HEK293 (cell line): ENCODE results near the gene ZNF117.
A peak's percentile ranks its signal among the peaks of the same experiment; 100 is the strongest.

ENCODE experiments used
- BCL11A ChIP-seq: fragments of 450-650 bp; formaldehyde crosslinking; IDR thresholded peaks from 2 replicates; pipeline ENCODE4 v1.5.1; 2016; ENCODE audit warnings: low read depth, missing biosample characterization, missing genetic modification characterization
- HOXA7 ChIP-seq: sonication (generic); formaldehyde crosslinking; IDR thresholded peaks from 2 replicates; pipeline ENCODE4 v1.8.1; 2022; ENCODE audit warnings: missing genetic modification reagents, borderline replicate concordance
- HOXC10 ChIP-seq: sonication (generic); formaldehyde crosslinking; IDR thresholded peaks from 2 replicates; pipeline ENCODE4 v1.8.1; 2023; ENCODE audit warnings: mild to moderate bottlenecking, missing genetic modification reagents
- SP3 ChIP-seq: fragments of 450-650 bp; formaldehyde crosslinking; IDR thresholded peaks from 2 replicates; pipeline ENCODE4 v1.5.1; 2016; ENCODE audit warnings: missing biosample characterization, missing genetic modification characterization
- WT1 ChIP-seq: fragments of 450-650 bp; formaldehyde crosslinking; IDR thresholded peaks from 2 replicates; pipeline ENCODE4 v1.5.1; 2016; ENCODE audit warnings: missing biosample characterization, missing genetic modification characterization
- ZBTB8A ChIP-seq: fragments of 450-650 bp; formaldehyde crosslinking; IDR thresholded peaks from 2 replicates; pipeline ENCODE4 v1.5.1; 2016; ENCODE audit warnings: missing biosample characterization, missing genetic modification characterization
- ZNF10 ChIP-seq: fragments of 450-650 bp; formaldehyde crosslinking; IDR thresholded peaks from 2 replicates; pipeline ENCODE4 v1.5.1; 2017; ENCODE audit warnings: missing biosample characterization, missing genetic modification characterization
- ZNF133 ChIP-seq: fragments of 450-650 bp; formaldehyde crosslinking; IDR thresholded peaks from 2 replicates; pipeline ENCODE4 v1.5.1; 2016; ENCODE audit warnings: missing biosample characterization, missing genetic modification characterization
- ZNF138 ChIP-seq: fragments of 450-650 bp; formaldehyde crosslinking; IDR thresholded peaks from 2 replicates; pipeline ENCODE4 v1.5.1; 2016; ENCODE audit warnings: missing biosample characterization, missing genetic modification characterization, borderline replicate concordance
- ZNF2 ChIP-seq: fragments of 450-650 bp; formaldehyde crosslinking; IDR thresholded peaks from 2 replicates; pipeline ENCODE4 v1.5.1; 2016; ENCODE audit warnings: missing biosample characterization, missing genetic modification characterization
- ZNF221 ChIP-seq: fragments of 450-650 bp; formaldehyde crosslinking; IDR thresholded peaks from 2 replicates; pipeline ENCODE4 v1.5.1; 2017; ENCODE audit warnings: missing biosample characterization, missing genetic modification characterization, borderline replicate concordance
- ZNF223 ChIP-seq: fragments of 450-650 bp; formaldehyde crosslinking; IDR thresholded peaks from 2 replicates; pipeline ENCODE4 v1.5.1; 2016; ENCODE audit warnings: missing biosample characterization, missing genetic modification characterization
- ZNF335 ChIP-seq: fragments of 450-650 bp; formaldehyde crosslinking; conservative IDR thresholded peaks from 2 replicates; pipeline ENCODE4 v1.5.1; 2016; ENCODE audit warnings: missing biosample characterization, missing genetic modification characterization
- ZNF391 ChIP-seq: fragments of 450-650 bp; formaldehyde crosslinking; IDR thresholded peaks from 2 replicates; pipeline ENCODE4 v1.5.1; 2016; ENCODE audit warnings: low read depth, missing biosample characterization, missing genetic modification characterization, borderline replicate concordance
- ZNF501 ChIP-seq: fragments of 450-650 bp; formaldehyde crosslinking; IDR thresholded peaks from 2 replicates; pipeline ENCODE4 v1.5.1; 2016; ENCODE audit warnings: missing biosample characterization, missing genetic modification characterization
- ZNF521 ChIP-seq: fragments of 450-650 bp; formaldehyde crosslinking; IDR thresholded peaks from 2 replicates; pipeline ENCODE4 v1.5.1; 2017; ENCODE audit warnings: missing biosample characterization, mild to moderate bottlenecking, missing genetic modification characterization
- ZNF664 ChIP-seq: fragments of 450-650 bp; formaldehyde crosslinking; IDR thresholded peaks from 2 replicates; pipeline ENCODE4 v1.5.1; 2016; ENCODE audit warnings: missing biosample characterization, missing genetic modification characterization
- ZNF785 ChIP-seq: fragments of 450-650 bp; formaldehyde crosslinking; IDR thresholded peaks from 2 replicates; pipeline ENCODE4 v1.5.1; 2016; ENCODE audit warnings: missing biosample characterization, missing genetic modification characterization
- ZXDB ChIP-seq: fragments of 450-650 bp; formaldehyde crosslinking; IDR thresholded peaks from 2 replicates; pipeline ENCODE4 v1.5.1; 2016; ENCODE audit warnings: missing biosample characterization, missing genetic modification characterization
- TF ChIP-seq, protein P1 (sequence below): fragments of 450-650 bp; formaldehyde crosslinking; IDR thresholded peaks from 2 replicates; pipeline ENCODE4 v1.5.1; 2016; ENCODE audit warnings: missing biosample characterization, missing genetic modification characterization
- TF ChIP-seq, protein P2 (sequence below): fragments of 450-650 bp; formaldehyde crosslinking; IDR thresholded peaks from 2 replicates; pipeline ENCODE4 v1.5.1; 2017; ENCODE audit warnings: missing biosample characterization, missing genetic modification characterization
- TF ChIP-seq, protein P3 (sequence below): fragments of 450-650 bp; formaldehyde crosslinking; IDR thresholded peaks from 2 replicates; pipeline ENCODE4 v1.5.1; 2016; ENCODE audit warnings: missing biosample characterization, missing genetic modification characterization
- TF ChIP-seq, protein P4 (sequence below): fragments of 450-650 bp; formaldehyde crosslinking; conservative IDR thresholded peaks from 2 replicates; pipeline ENCODE4 v1.5.1; 2016; ENCODE audit warnings: low read depth, missing biosample characterization, missing genetic modification characterization
- TF ChIP-seq, protein P5 (sequence below): fragments of 450-650 bp; formaldehyde crosslinking; IDR thresholded peaks from 2 replicates; pipeline ENCODE4 v1.5.1; 2017; ENCODE audit warnings: missing biosample characterization, missing genetic modification characterization
- TF ChIP-seq, protein P6 (sequence below): fragments of 450-650 bp; formaldehyde crosslinking; optimal IDR thresholded peaks from 2 replicates; pipeline ENCODE3; 2016; ENCODE audit warnings: missing biosample characterization, mild to moderate bottlenecking, missing genetic modification characterization

The ZNF117 gene

DNA sequence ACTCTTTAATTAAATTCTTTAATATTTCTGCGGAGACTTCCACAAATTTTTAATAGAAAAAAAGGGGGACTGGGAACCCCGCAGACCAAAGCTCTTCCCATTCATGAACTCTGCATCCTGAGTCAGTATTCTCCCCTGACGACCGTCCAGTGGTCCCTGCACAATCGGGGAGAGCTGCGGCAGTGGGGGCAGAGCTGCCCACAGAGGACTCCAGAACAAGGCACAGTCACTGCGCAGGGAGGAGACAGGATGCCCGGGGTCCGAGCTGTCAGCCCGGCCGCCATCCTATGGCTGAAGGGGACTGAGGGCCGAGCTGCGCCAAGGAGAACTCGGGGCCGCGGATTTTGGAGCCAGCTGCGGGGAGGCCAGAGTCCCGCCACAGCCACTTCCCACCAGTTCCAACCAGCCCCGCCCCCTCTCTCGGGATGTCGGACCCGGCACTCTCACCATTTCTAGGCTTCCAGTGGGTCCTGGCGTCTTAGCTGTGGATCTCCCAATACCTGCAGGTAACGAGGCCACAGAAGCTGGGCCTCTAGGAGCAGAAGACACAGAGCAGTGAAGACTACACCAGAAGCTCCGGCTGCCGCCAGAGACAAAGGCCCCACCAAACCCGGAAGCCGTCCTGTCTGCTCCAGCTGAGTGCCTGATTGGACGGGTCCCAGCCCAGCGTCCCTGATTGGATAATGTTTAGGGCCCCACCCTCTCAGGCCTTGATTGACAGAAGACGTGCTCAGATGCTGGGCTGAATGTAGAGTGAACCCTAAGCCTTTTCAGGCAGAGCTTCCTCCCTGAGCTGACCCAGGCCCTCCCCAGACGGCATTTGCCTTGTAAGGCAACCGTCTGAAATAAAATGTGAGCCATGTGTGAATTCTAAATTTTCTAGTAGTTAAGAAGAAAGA is 15.5 kb upstream of the ZNF117 start, which contains the start of gene ERV3-1 (continued):
- TF ChIP-seq, protein P1, sequence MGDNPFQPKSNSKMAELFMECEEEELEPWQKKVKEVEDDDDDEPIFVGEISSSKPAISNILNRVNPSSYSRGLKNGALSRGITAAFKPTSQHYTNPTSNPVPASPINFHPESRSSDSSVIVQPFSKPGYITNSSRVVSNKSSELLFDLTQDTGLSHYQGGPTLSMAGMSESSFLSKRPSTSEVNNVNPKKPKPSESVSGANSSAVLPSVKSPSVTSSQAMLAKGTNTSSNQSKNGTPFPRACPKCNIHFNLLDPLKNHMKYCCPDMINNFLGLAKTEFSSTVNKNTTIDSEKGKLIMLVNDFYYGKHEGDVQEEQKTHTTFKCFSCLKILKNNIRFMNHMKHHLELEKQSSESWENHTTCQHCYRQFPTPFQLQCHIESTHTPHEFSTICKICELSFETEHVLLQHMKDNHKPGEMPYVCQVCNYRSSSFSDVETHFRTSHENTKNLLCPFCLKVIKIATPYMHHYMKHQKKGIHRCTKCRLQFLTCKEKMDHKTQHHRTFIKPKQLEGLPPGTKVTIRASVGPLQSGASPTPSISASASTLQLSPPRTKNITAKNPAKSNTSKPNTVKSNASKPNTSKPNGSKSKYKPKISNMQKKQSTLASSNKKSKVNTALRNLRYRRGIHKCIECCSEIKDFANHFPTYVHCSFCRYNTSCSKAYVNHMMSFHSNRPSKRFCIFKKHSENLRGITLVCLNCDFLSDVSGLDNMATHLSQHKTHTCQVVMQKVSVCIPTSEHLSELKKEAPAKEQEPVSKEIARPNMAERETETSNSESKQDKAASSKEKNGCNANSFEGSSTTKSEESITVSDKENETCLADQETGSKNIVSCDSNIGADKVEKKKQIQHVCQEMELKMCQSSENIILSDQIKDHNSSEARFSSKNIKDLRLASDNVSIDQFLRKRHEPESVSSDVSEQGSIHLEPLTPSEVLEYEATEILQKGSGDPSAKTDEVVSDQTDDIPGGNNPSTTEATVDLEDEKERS (tag by site-specific recombination): no peak
- no peak for TF ChIP-seq ZNF138
- TF ChIP-seq ZNF785 (tag by site-specific recombination): no peak
- TF ChIP-seq ZNF133 (tag by site-specific recombination): no peak
- TF ChIP-seq, protein P2, sequence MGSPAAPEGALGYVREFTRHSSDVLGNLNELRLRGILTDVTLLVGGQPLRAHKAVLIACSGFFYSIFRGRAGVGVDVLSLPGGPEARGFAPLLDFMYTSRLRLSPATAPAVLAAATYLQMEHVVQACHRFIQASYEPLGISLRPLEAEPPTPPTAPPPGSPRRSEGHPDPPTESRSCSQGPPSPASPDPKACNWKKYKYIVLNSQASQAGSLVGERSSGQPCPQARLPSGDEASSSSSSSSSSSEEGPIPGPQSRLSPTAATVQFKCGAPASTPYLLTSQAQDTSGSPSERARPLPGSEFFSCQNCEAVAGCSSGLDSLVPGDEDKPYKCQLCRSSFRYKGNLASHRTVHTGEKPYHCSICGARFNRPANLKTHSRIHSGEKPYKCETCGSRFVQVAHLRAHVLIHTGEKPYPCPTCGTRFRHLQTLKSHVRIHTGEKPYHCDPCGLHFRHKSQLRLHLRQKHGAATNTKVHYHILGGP (tag by site-specific recombination): no peak
- TF ChIP-seq SP3: peak; percentile 68
- TF ChIP-seq ZNF2 (tag by site-specific recombination): no peak; the same call in 1 of the 2 replicates
- TF ChIP-seq ZNF10 (tag by site-specific recombination): no peak
- TF ChIP-seq ZNF223 (tag by site-specific recombination): no peak
- no peak for TF ChIP-seq WT1 (tag by site-specific recombination)
- TF ChIP-seq ZNF521 (tag by site-specific recombination): no peak
- no peak for TF ChIP-seq HOXA7 (CRISPR knock-in tag)
- no peak for TF ChIP-seq BCL11A
- no peak for TF ChIP-seq ZNF391 (tag by site-specific recombination)
- TF ChIP-seq, protein P3, sequence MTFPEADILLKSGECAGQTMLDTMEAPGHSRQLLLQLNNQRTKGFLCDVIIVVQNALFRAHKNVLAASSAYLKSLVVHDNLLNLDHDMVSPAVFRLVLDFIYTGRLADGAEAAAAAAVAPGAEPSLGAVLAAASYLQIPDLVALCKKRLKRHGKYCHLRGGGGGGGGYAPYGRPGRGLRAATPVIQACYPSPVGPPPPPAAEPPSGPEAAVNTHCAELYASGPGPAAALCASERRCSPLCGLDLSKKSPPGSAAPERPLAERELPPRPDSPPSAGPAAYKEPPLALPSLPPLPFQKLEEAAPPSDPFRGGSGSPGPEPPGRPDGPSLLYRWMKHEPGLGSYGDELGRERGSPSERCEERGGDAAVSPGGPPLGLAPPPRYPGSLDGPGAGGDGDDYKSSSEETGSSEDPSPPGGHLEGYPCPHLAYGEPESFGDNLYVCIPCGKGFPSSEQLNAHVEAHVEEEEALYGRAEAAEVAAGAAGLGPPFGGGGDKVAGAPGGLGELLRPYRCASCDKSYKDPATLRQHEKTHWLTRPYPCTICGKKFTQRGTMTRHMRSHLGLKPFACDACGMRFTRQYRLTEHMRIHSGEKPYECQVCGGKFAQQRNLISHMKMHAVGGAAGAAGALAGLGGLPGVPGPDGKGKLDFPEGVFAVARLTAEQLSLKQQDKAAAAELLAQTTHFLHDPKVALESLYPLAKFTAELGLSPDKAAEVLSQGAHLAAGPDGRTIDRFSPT: no peak
- TF ChIP-seq ZNF501 (tag by site-specific recombination): peak; percentile 69; the same call in 1 of the 2 replicates
- TF ChIP-seq ZNF335 (tag by site-specific recombination): peak; percentile 62
- 0 out of 2 replicates have a peak, but pooled peaks have one; percentile 48 for TF ChIP-seq ZXDB (tag by site-specific recombination)
- TF ChIP-seq, protein P4, sequence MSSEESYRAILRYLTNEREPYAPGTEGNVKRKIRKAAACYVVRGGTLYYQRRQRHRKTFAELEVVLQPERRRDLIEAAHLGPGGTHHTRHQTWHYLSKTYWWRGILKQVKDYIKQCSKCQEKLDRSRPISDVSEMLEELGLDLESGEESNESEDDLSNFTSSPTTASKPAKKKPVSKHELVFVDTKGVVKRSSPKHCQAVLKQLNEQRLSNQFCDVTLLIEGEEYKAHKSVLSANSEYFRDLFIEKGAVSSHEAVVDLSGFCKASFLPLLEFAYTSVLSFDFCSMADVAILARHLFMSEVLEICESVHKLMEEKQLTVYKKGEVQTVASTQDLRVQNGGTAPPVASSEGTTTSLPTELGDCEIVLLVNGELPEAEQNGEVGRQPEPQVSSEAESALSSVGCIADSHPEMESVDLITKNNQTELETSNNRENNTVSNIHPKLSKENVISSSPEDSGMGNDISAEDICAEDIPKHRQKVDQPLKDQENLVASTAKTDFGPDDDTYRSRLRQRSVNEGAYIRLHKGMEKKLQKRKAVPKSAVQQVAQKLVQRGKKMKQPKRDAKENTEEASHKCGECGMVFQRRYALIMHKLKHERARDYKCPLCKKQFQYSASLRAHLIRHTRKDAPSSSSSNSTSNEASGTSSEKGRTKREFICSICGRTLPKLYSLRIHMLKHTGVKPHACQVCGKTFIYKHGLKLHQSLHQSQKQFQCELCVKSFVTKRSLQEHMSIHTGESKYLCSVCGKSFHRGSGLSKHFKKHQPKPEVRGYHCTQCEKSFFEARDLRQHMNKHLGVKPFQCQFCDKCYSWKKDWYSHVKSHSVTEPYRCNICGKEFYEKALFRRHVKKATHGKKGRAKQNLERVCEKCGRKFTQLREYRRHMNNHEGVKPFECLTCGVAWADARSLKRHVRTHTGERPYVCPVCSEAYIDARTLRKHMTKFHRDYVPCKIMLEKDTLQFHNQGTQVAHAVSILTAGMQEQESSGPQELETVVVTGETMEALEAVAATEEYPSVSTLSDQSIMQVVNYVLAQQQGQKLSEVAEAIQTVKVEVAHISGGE (tag by site-specific recombination): 0 out of 2 replicates have a peak, but pooled peaks have one; percentile 8
- peak; percentile 34; the same call in 1 of the 2 replicates for TF ChIP-seq ZBTB8A
- TF ChIP-seq, protein P5, sequence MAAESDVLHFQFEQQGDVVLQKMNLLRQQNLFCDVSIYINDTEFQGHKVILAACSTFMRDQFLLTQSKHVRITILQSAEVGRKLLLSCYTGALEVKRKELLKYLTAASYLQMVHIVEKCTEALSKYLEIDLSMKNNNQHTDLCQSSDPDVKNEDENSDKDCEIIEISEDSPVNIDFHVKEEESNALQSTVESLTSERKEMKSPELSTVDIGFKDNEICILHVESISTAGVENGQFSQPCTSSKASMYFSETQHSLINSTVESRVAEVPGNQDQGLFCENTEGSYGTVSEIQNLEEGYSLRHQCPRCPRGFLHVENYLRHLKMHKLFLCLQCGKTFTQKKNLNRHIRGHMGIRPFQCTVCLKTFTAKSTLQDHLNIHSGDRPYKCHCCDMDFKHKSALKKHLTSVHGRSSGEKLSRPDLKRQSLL (tag by site-specific recombination): no peak
- TF ChIP-seq ZNF664 (tag by site-specific recombination): no peak
- no peak for TF ChIP-seq HOXC10
- TF ChIP-seq ZNF221 (tag by site-specific recombination): no peak
- TF ChIP-seq, protein P6, sequence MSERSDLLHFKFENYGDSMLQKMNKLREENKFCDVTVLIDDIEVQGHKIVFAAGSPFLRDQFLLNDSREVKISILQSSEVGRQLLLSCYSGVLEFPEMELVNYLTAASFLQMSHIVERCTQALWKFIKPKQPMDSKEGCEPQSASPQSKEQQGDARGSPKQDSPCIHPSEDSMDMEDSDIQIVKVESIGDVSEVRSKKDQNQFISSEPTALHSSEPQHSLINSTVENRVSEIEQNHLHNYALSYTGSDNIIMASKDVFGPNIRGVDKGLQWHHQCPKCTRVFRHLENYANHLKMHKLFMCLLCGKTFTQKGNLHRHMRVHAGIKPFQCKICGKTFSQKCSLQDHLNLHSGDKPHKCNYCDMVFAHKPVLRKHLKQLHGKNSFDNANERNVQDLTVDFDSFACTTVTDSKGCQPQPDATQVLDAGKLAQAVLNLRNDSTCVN (tag by site-specific recombination): peak; percentile 39
